Heart left ventricle (tissue), 13 donors: ENCODE measurements around the gene IFT122.

Experiments used
- POLR2A ChIP-seq, 2 donors: fragments of 450-650 bp; IDR thresholded peaks; one replicate each; pipeline ENCODE4 v1.6.1; 2017; ENCODE audit warnings: antibody characterized with exemption in 2 of 2, mild to moderate bottlenecking in 2 of 2, moderate library complexity in 2 of 2
- TF ChIP-seq, protein P1 (sequence below), 12 donors: fragments of 200-600 bp; sonication (generic) in 4 of 12; IDR thresholded peaks; one replicate each; pipeline versions ENCODE4 v1.5.0 to v1.8.0; 2018 to 2022; ENCODE audit warnings: antibody characterized with exemption in 12 of 12, mild to moderate bottlenecking in 5 of 12
- donor health status: ischemic (EF 13 %, LVEDD 7.1; RV severe dilation, severe dysfunction).
- donor health status: DM: no; HTN: yes; CAD: no.
- donor health status: DM: no; HTN: no; CAD: no.
- donor health status: ischemic (EF 25% LVEDD 6.9; RV normal size, moderate dysfunction).
- donor health status: ischemic (EF 25% LVEDD 5.7; RV mildly dilated, moderate dysfunction).
- donor health status: ischemic (EF 35%, LVEDD 5.7; RV mildly dilated, moderate dysfunction).
- donor health status: nonischemic (EF 11% LVEDD 7.7; RV severe dilation, severe dysfunction).
- donor health status: DM: yes; HTN: yes; CAD: no.
- donor health status: PGD.
- donor health status: ischemic (EF 29% LVEDD 5.4; RV normal size, mild dysfunction).
- donor health status: nonischemic (EF 23%, LVEDD 6.1; RV moderate dilation, normal function).

DNA sequence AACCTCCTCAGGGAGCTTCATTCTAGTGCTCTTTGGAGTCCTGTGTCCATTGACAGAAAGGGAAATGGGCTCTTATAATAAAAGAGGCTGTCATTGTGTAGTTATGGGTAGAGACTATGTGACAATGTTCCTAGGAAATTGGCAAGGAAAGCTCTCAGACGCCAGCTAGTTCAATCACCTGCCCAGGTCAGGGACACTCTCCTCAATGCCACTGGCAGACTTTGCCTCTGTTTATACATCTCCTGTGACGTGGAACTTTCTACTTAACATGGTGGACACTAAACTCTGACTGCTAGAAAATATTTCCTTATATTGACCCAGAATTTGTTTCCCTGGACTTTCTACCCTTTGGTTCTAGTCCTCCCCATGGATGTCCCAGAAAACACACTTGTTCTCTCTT is 14.4 kb upstream of the IFT122 start:
- TF ChIP-seq, protein P1, sequence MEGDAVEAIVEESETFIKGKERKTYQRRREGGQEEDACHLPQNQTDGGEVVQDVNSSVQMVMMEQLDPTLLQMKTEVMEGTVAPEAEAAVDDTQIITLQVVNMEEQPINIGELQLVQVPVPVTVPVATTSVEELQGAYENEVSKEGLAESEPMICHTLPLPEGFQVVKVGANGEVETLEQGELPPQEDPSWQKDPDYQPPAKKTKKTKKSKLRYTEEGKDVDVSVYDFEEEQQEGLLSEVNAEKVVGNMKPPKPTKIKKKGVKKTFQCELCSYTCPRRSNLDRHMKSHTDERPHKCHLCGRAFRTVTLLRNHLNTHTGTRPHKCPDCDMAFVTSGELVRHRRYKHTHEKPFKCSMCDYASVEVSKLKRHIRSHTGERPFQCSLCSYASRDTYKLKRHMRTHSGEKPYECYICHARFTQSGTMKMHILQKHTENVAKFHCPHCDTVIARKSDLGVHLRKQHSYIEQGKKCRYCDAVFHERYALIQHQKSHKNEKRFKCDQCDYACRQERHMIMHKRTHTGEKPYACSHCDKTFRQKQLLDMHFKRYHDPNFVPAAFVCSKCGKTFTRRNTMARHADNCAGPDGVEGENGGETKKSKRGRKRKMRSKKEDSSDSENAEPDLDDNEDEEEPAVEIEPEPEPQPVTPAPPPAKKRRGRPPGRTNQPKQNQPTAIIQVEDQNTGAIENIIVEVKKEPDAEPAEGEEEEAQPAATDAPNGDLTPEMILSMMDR (IDR thresholded peaks at IDR 0.05) = no peak
- no peak for TF ChIP-seq POLR2A (IDR thresholded peaks at IDR 0.05)
